ENCODE measurements around the gene FSTL4.
"Not testable (repeated sequence)": the region's sequence is repeated elsewhere in the genome, so short reads cannot be mapped to it uniquely, and the experiment has no call there.

FSTL4 gene

DNA sequence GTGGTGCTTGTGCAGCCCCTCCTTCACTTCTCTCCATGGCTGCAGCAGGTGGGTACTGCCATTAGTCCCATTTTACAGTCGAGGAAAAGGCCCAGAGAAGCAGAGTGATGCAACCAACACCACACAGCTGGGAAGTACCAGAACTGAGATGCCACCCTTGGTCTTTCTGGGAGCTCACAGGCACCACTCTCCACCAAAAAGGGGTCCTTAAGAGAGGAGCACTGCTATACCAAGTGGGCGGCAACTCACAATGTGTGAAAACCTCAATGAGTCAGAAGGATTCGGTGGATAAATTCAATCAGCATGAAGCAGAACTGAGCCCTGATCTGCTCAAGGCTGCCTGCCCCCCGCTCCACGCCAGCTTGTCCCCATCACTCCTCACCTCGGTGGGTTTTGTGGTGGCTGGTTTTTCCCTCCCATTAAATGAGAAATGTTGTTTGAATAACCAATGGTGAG, 213.7 kb downstream of the FSTL4 start:
- no peak for DNase-seq

- DNase-seq: no peak
Observed at GRCh38 chr5:133397990-133398645, 214.2 kb downstream of the FSTL4 start.

DNA sequence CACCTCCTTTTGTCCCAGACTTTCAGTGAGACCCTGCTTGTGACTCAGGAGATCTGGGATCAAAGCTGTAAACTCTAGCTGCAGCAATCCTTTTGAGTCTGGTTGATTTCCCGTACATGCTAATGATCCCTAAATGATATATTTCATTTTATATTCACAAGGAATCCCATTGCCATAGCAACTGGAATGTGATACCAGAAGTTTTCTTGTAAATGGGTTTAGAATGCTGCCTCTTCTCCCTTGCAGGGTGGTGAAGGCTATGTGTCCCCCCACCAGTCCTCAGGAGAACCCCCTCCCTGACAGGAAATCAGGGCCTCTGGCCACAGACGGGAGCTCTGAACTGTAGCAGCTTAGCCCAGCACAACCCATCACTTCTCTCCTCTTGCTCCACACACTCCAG, 215.0 kb downstream of the FSTL4 start:
- no peak for DNase-seq

- DNase-seq: no peak
Observed at GRCh38 chr5:133396814-133397213, 215.5 kb downstream of the FSTL4 start.

- DNase-seq: no peak
Observed at GRCh38 chr5:133396187-133396741, 216.1 kb downstream of the FSTL4 start.

GRCh38 chr5:133395207-133395606, 217.1 kb downstream of the FSTL4 start:
- DNase-seq: not testable (repeated sequence)

- DNase-seq: not testable (repeated sequence)
Observed at GRCh38 chr5:133394477-133394817, 217.9 kb downstream of the FSTL4 start.

DNA sequence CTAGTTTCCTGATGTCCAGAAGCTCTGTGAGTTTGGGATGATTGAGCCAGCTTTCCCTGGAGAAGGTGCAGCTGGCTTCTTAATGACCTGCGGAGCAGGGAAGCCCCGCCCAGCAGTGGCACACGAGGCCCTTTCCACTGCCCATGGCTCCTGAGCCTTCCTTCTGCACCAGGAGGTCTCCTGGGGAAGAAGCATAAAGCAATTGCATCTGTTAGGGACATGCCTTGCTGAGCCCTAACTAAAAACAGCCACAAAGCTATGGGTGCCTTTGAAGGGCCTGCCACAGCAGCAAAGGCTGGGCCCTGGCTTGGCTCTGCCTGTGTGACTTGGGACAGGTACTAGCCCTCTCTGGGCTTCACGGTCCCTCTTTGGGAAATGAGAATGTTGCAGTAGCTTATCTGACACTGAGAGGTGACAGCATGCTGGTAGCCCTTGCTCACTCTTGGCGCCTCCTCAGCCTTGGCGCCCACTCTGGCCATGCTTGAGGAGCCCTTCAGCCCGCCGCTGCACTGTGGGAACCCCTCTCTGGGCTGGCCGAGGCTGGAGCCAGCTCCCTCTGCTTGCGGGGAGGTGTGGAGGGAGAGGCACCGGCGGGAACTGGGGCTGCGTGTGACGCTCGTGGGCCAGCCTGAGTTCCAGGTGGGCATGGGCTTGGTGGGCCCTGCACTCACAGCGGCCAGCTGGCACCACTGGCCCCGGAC, 218.4 kb downstream of the FSTL4 start:
- no peak for DNase-seq

DNA sequence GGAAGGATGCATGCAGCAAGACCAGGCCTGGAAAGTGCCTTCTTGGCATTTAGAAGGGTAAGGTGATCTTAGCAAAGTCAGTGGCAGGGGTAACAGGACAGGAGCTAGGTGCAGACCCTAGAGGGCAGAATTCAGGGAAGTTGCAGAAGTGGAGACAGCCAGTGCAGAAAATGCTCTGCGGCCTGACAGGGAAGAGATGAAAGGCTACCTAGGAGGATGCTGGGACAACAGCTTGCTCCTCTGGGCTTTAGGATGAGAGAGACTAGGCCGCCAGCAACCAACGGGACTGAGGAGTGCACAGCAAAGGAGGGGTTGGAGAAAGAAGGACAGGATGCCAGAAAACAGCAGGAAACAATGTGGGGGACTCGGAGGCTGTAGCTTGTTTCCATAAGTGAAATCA, 219.9 kb downstream of the FSTL4 start:
- no peak for DNase-seq

DNA sequence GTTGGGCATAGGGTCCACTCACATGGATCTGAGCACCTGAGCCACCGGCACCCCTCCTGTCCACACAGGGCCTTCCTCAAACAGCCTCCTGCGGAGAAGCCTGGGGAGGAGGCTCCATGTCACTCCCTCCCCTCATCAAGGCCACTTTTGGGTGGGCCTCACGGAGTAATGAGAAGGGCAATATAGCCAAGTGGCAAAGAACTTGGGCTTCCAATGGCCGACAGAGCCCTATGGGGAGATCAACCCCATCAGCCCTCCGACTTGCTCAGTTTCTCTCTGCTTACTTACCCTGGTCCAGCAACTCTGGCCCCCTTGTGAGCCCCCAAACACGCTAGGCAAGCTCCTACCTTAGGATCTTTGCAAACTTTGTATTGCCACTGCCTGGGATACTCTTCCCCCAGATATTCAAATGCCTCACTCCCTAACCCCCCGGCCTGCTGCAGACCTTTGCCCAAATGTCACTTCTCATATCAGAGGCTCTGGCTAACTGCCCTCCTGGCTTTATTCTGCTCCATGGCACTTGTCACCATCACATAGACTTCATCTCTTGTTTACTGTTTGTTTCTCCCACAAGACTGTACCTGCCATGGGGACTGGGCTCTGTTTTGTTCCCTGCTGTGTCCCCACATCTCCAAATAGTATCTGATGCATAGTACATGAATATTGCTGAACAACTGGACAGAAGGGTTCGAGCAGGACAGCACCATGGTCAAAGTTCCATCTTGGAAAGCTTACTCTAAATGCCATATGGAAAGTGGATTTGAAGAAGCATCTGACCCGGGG, 220.8 kb downstream of the FSTL4 start:
- DNase-seq: no peak

DNA sequence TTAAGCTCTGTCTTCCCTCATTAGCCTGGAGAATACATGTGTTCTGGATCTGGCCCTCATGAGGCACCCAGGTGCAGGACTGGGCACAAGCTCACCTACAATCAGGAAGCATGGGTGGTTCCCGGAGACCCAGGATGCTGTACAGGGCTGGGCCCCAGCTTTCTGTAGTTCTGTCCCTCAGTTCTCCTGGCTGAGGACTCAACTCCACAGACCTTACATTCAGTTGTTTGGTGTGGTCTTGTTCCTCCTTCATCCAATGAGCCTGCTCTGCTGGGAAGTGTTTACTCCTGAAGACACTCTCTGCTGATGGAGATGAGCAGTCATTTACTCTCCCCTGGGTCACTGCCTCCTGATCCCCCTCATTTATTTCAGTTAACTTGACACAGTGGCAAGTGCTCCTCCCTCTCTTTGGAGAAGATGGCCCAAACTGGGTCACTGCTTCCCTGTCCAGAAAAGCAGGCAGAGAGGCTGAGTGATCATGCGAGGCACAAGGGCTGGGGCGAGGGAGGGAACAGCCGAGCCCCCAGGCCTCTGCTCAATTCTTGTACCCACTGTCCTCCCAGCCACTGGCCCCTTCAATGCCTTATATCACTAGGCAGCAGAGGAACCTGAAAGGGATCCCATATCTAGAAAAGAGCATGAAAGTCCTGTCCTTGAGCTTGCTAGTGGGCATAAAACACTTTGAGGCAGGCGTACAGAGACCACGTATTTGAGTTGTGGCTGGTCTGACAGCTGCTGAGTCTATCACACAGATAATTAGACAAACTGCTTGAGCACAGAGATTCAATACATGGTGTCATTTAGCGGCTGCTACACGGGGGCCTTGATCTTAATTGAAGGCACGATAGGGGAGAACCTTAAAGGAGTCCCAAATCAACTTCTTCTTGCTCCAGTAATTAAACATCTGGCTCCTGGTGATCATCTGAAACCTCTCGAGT, 221.7 kb downstream of the FSTL4 start:
- DNase-seq: no peak

DNA sequence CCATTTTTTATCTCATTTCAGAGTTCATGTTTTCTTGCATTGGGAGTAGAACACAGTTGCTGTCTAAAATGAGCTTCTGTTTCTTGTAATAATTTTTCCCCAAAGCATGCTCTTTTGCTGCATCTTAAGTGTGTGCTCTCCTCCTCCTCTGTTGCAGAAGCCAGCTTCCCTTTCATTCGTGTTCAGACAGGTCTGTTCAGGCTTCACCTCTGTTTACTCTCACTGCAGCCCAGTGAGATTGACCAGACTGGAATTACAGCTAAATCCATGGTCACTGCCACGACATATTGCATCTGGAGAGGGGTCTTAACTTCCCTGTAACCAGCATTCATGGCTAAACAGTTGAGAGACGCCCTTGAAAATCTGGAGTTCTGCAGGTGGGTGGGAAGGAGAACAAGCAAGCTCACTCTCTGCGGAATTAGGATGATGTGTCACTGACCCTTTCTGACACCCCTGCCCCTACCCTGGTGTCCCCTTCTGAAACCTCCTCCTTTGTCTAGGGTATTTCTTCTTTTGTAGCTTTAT, 223.2 kb downstream of the FSTL4 start:
- no peak for DNase-seq

GRCh38 chr5:133387621-133388020, 224.7 kb downstream of the FSTL4 start:
- DNase-seq: no peak

- DNase-seq: no peak
Observed at GRCh38 chr5:133387091-133387490, 225.2 kb downstream of the FSTL4 start.

- no peak for DNase-seq
Observed at GRCh38 chr5:133386662-133387061, 225.7 kb downstream of the FSTL4 start.

DNA sequence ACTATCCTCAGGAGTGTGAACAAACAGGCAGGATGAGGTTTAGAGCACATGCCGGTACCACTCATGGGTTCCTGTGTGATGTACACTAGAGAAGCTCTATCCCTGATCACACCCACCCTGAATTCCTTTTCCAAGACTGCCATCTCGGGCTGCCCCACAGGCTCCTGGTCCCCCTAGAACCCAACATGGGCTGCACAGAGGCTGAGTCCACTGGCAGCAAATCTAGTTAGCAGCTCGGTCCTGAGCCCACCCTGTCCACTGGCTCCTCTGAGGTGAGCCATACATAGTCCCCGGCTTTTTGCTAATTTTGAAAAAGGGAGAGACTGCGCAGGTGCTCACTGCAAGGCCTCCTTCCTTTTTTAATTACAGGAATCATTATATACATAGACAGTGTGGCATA, 227.0 kb downstream of the FSTL4 start:
- no peak for DNase-seq

GRCh38 chr5:133384903-133385302, 227.4 kb downstream of the FSTL4 start:
- DNase-seq: no peak

DNA sequence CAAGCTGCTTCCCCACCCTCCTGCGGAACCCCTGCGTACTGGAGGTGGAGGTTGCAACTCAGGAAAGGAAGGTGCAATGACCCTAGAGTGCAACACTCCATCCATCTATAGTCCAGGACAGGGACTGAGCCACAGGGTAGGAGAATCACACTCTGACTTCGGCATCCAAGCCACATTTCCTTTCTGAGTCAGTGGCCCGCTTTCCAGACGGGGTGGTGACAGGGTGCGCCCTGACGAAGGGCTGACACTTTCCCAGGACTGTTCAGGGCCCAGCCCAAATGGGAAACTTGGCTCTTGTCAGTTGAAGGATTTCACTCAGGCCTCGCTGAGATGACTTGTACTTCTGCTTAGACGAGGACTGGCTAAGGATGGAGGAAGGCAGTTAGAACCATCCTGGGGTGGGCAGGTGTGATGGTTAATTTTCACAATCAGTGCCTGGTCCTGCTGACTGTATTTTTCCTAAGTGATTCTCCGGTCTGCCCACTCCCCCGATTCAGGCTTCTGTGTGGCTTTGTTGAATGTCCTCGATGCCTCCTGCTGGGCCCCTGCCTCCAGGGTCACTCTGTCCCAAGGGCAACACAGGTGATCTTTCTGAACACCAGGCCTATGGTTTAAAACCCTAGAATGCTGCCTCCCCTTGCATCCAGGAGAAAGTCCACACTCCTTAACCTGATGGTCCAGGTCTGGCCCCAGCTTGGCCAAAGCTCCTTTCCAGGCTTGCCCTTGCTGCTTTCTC, 228.1 kb downstream of the FSTL4 start:
- DNase-seq: no peak

GRCh38 chr5:133383580-133383939, 228.8 kb downstream of the FSTL4 start:
- no peak for DNase-seq

- no peak for DNase-seq
Observed at GRCh38 chr5:133382661-133383579, 229.4 kb downstream of the FSTL4 start.

Measured in activated CD4-positive, CD25-positive, alpha-beta regulatory T cell (primary cell).